ENCODE measurements around the gene PLOD1. TPM values are rescaled to one million over a fixed set of nuclear protein-coding genes. Genes with fewer than 3 reads are reported as not detected.

The PLOD1 gene
- total and polyA plus RNA-seq, 10 of the 15 experiments (the other 5 are each of a cell fraction or from before 2014, with no cell fraction given), result 10.6 to 42.6 (median 29.3) TPM

DNA sequence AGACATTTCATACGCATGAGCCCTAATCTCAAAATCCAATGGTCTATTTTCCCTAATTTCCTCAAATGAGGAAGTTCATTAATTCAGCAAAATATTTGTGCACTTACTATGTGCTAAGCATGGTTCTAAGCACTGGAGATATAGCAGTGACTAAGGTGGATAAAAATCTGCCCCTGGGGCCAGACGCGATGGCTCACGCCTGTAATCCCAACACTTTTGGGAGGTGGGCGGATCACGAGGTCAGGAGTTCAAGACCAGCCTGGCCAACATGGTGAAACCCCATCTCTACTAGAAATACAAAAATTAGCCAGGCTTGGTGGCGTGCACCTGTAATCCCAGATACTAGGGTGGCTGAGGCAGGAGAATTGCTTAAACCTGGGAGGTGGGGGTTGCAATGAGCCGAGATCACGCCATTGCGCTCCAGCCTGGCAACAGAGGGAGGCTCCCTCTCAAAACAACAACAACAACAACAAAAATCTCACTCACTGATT, 80.5 kb downstream of the PLOD1 start:
- Histone ChIP-seq H3K9me3 (replicated peaks; ENCODE audit: control insufficient read depth, insufficient read depth, low read length) (no peaks in the 10 kb centered on the region), H3K9ac (ENCODE audit: control insufficient read depth, insufficient read depth, low read length) (no peak overlapping the region), H3K4me2 (ENCODE audit: control insufficient read depth, insufficient read depth) (no peak overlapping the region), H3K4me1 (ENCODE audit: control insufficient read depth, insufficient read depth, low read length) (no peaks in the 10 kb centered on the region; the same call in 1 of the 2 replicates), H2AFZ (ENCODE audit: control insufficient read depth, low read depth, low read length) (no peak overlapping the region), H3K79me2 (ENCODE audit: control insufficient read depth, insufficient read depth, low read length) (peaks cover 7% of the 10 kb centered on the region), H3K27ac (ENCODE audit: control insufficient read depth, insufficient read depth) (no peak overlapping the region), H3K4me3 (no peak overlapping the region), H4K20me1 (ENCODE audit: control insufficient read depth, insufficient read depth) (no peaks in the 10 kb centered on the region), H3K27me3 (replicated peaks in 1 of 2; ENCODE audit: control insufficient read depth in 2 of 2, insufficient read depth in 2 of 2, low read length in 1 of 2) (no peaks in the 10 kb centered on the region), H3K36me3 (ENCODE audit: control insufficient read depth in 2 of 2, insufficient read depth in 2 of 2, low read length in 1 of 2) (peaks cover 11 to 17% of the 10 kb centered on the region in 2 experiments; a peak in 3 of 4 replicates)
- in situ Hi-C loops (cut with MboI), result no loop called here
- ChIA-PET RAD21 (ENCODE audit: unreplicated experiment) (no interaction called here), POLR2A (no interaction called here), CTCF (no interaction called here), SMC1A (ENCODE audit: uncharacterized antibody, unreplicated experiment) (no interaction called here)
- TF ChIP-seq CREB1 (IDR thresholded peaks at IDR 0.05; ENCODE audit: low read depth), result no peak
- TF ChIP-seq, protein P1, sequence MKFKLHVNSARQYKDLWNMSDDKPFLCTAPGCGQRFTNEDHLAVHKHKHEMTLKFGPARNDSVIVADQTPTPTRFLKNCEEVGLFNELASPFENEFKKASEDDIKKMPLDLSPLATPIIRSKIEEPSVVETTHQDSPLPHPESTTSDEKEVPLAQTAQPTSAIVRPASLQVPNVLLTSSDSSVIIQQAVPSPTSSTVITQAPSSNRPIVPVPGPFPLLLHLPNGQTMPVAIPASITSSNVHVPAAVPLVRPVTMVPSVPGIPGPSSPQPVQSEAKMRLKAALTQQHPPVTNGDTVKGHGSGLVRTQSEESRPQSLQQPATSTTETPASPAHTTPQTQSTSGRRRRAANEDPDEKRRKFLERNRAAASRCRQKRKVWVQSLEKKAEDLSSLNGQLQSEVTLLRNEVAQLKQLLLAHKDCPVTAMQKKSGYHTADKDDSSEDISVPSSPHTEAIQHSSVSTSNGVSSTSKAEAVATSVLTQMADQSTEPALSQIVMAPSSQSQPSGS (IDR thresholded peaks at IDR 0.05; ENCODE audit: low read length), result no peak
- no peak for TF ChIP-seq POLR2A (IDR thresholded peaks at IDR 0.05; ENCODE audit: low read depth, low read length)
- ATAC-seq (no peak), FAIRE-seq (no peak), DNase-seq (ENCODE audit: low read depth, low spot score) (no peak)
- no TSS peak for BruUV-seq (replicated peaks)
- intact Hi-C loops (cut with micrococcal nuclease; ENCODE audit: unreplicated experiment), result no loop called here
- WGBS (ENCODE audit: insufficient coverage, insufficient replicate concordance, low lambda C conversion rate, missing lambda C conversion rate), result 91% methylated on average over 10 of the region's 10 CpGs

DNA sequence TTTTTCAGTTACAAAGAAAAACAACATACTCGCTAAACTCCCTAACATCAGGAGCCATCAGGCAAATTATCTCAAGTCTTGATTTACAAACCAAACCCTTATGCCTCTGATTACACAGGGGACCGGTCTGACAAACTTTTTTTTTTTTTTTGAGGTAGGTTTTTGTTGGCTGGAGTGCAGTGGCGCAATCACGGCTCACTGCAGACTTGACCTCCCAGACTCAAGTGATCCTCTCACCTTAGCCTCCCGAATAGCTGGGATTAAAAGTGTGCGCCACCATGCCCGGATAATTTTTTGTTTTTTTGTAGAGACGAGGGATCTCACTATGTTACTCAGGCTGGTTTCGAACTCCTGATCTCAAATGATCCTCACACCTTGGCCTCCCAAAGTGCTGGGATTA, 81.0 kb downstream of the PLOD1 start:
- ATAC-seq, result no peak
- Histone ChIP-seq H3K27ac (ENCODE audit: control insufficient read depth, insufficient read depth) (no peak overlapping the region), H3K27me3 (replicated peaks in 1 of 2; ENCODE audit: control insufficient read depth in 2 of 2, insufficient read depth in 2 of 2, low read length in 1 of 2) (no peaks in the 10 kb centered on the region), H3K79me2 (ENCODE audit: control insufficient read depth, insufficient read depth, low read length) (peaks cover 11% of the 10 kb centered on the region), H3K36me3 (ENCODE audit: control insufficient read depth in 2 of 2, insufficient read depth in 2 of 2, low read length in 1 of 2) (peaks cover 11 to 17% of the 10 kb centered on the region in 2 experiments; a peak in 3 of 4 replicates), H3K9me3 (replicated peaks; ENCODE audit: control insufficient read depth, insufficient read depth, low read length) (no peaks in the 10 kb centered on the region), H3K9ac (ENCODE audit: control insufficient read depth, insufficient read depth, low read length) (no peak overlapping the region), H3K4me1 (ENCODE audit: control insufficient read depth, insufficient read depth, low read length) (peaks cover under 1% of the 10 kb centered on the region; the same call in 1 of the 2 replicates), H2AFZ (ENCODE audit: control insufficient read depth, low read depth, low read length) (no peak overlapping the region), H4K20me1 (ENCODE audit: control insufficient read depth, insufficient read depth) (no peaks in the 10 kb centered on the region), H3K4me2 (ENCODE audit: control insufficient read depth, insufficient read depth) (no peak overlapping the region), H3K4me3 (no peak overlapping the region)
- SMC1A ChIA-PET (ENCODE audit: uncharacterized antibody, unreplicated experiment), result no interaction called here
- 92% methylated on average over 9 of the region's 9 CpGs for WGBS (ENCODE audit: insufficient coverage, insufficient replicate concordance, low lambda C conversion rate, missing lambda C conversion rate)
- no peak for FAIRE-seq
- in situ Hi-C loops (cut with MboI) (no loop called here), intact Hi-C loops (cut with micrococcal nuclease; ENCODE audit: unreplicated experiment) (no loop called here)
- POLR2A ChIA-PET, result interaction anchor here (0.6 kb wide), 1 partner anchor 20 kb away, joined by 6 read pairs; no protein-coding TSS in a partner anchor
- TF ChIP-seq NFIC (IDR thresholded peaks at IDR 0.05; ENCODE audit: low read depth, low read length), result no peak
- no peak for TF ChIP-seq KLF5 (IDR thresholded peaks at IDR 0.05; ENCODE audit: partially characterized antibody)
- TF ChIP-seq CBFB (IDR thresholded peaks at IDR 0.05; ENCODE audit: low read depth), result no peak
- no peak for TF ChIP-seq EGR1 (IDR thresholded peaks at IDR 0.05; ENCODE audit: borderline replicate concordance in 1 of 2, low read depth in 2 of 2, low read length in 2 of 2)
- no peak for TF ChIP-seq CBX5 (IDR thresholded peaks at IDR 0.05; ENCODE audit: low read depth)
- TF ChIP-seq, protein P2, sequence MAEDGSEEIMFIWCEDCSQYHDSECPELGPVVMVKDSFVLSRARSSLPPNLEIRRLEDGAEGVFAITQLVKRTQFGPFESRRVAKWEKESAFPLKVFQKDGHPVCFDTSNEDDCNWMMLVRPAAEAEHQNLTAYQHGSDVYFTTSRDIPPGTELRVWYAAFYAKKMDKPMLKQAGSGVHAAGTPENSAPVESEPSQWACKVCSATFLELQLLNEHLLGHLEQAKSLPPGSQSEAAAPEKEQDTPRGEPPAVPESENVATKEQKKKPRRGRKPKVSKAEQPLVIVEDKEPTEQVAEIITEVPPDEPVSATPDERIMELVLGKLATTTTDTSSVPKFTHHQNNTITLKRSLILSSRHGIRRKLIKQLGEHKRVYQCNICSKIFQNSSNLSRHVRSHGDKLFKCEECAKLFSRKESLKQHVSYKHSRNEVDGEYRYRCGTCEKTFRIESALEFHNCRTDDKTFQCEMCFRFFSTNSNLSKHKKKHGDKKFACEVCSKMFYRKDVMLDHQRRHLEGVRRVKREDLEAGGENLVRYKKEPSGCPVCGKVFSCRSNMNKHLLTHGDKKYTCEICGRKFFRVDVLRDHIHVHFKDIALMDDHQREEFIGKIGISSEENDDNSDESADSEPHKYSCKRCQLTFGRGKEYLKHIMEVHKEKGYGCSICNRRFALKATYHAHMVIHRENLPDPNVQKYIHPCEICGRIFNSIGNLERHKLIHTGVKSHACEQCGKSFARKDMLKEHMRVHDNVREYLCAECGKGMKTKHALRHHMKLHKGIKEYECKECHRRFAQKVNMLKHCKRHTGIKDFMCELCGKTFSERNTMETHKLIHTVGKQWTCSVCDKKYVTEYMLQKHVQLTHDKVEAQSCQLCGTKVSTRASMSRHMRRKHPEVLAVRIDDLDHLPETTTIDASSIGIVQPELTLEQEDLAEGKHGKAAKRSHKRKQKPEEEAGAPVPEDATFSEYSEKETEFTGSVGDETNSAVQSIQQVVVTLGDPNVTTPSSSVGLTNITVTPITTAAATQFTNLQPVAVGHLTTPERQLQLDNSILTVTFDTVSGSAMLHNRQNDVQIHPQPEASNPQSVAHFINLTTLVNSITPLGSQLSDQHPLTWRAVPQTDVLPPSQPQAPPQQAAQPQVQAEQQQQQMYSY (CRISPR knock-in tag; IDR thresholded peaks at IDR 0.05), result no peak
- TF ChIP-seq SIX5 (IDR thresholded peaks at IDR 0.05; ENCODE audit: low read depth, low read length, severe bottlenecking), result no peak
- TF ChIP-seq HDAC2 (IDR thresholded peaks at IDR 0.05), result no peak
- BruUV-seq (replicated peaks), result no TSS peak
- RAD21 ChIA-PET (ENCODE audit: unreplicated experiment), result no interaction called here
- CTCF ChIA-PET, result no interaction called here
- no peak for DNase-seq (ENCODE audit: low read depth, low spot score)

All from GM12878 (cell line).